ENCODE data around the gene APEH. TPM values are rescaled to one million over a fixed set of nuclear protein-coding genes. Genes with fewer than 3 reads are reported as not detected.

The APEH gene
- total RNA-seq, 1 experiment from 2014 or later: 97.9 TPM

DNA sequence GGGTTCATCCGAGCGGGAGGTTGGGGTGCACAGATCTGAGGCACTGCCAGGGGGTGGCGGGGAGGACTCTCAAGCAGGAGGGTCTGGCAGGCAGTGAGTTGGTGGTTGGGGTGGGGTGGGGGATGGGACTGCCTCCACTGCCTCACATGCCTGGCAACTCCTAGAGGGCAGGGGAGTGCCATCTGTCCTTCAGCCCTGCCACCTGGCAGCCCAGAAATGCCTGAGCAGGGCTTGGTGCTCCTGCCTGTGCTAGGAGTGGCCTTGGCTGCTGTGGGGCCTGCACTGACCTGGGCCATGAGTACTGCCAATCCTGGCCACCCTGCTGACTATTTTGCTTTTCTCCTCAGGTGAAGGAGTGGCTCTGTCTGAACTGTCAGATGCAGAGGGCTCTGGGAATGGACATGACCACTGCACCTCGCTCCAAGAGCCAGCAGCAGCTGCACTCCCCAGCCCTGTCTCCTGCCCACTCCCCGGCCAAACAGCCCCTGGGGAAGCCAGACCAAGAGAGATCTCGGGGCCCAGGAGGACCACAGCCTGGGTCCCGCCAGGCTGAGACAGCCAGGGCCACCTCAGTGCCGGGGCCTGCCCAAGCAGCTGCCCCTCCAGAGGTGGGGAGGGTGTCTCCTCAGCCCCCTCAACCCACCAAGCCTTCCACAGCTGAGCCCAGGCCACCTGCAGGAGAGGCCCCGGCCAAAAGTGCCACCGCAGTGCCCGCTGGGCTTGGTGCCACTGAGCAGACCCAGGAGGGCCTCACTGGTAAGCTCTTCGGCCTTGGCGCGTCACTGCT, 32.0 kb upstream of the APEH start:
- Histone ChIP-seq H3K4me1 (replicated peaks) (peaks cover 7% of the 10 kb centered on the region), H3K36me3 (no peaks in the 10 kb centered on the region), H3K27me3 (replicated peaks) (no peaks in the 10 kb centered on the region), H3K9me3 (replicated peaks) (no peaks in the 10 kb centered on the region), H3K27ac (no peak overlapping the region), H3K4me3 (no peak overlapping the region)
- DNase-seq (ENCODE audit: low read depth in 1 of 2, low spot score in 2 of 2): no peak

DNA sequence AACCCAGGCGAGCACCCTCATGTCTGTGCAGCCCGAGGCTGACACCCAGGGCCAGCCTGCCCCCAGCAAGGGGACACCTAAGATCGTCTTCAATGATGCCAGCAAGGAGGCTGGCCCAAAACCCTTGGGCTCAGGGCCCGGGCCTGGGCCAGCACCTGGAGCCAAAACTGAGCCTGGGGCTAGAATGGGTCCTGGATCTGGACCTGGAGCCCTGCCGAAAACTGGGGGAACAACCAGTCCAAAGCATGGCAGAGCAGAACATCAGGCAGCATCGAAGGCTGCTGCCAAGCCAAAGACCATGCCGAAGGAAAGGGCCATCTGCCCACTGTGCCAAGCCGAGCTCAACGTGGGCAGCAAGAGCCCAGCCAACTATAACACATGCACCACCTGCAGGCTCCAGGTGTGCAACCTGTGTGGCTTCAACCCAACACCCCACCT, 31.4 kb upstream of the APEH start:
- H3K27ac ChIP-seq: no peak overlapping the region
- H3K36me3 ChIP-seq: no peaks in the 10 kb centered on the region
- no peaks in the 10 kb centered on the region for H3K27me3 ChIP-seq (replicated peaks)
- no peak for DNase-seq (ENCODE audit: low read depth in 1 of 2, low spot score in 2 of 2)
- H3K4me3 ChIP-seq: no peak overlapping the region
- no peaks in the 10 kb centered on the region for H3K9me3 ChIP-seq (replicated peaks)
- peaks cover 7% of the 10 kb centered on the region for H3K4me1 ChIP-seq (replicated peaks)

DNA sequence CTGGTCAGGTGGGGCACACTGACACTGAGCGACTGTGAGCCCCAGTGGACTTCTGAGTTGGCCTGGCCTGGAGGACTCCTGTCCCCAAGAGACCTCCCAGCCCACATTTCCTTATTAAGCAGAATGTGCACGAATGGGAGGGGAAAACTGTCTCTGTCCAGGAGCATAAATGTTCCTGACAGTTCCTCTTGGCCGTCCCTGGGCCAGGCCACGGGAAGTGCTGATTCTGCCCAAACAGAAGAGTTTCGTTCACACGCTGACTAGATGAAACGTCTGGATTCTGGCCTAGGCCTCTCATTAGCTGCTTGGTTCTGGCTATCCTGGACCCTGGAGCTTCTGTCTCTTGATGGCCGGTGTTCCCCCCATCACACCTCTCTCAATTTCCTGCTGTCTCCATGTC, 29.5 kb upstream of the APEH start:
- Histone ChIP-seq H3K36me3 (no peaks in the 10 kb centered on the region), H3K4me1 (replicated peaks) (no peaks in the 10 kb centered on the region), H3K27me3 (replicated peaks) (no peaks in the 10 kb centered on the region), H3K4me3 (no peak overlapping the region), H3K27ac (no peak overlapping the region), H3K9me3 (replicated peaks) (no peaks in the 10 kb centered on the region)
- DNase-seq (ENCODE audit: low read depth in 1 of 2, low spot score in 2 of 2): no peak

DNA sequence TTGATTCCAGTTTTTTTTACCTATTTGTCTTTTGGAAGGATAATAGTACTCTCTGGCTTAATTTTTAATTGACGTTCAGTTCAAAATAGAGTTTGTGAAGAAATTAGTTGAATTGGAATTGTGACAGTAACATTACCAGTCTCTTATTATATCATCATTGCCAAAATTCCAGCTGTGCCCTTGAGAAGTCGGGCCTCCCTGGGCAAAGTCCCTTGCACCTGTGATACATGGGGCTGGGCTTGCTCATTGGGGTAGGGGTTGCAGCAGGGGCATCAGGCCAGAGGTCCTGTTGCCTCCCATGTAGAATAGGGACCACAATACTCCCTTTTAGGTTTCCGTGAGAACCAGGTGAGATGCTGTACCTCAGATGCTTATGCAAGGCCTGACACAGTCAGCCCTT, 27.9 kb upstream of the APEH start:
- DNase-seq (ENCODE audit: low read depth in 1 of 2, low spot score in 2 of 2): no peak
- Histone ChIP-seq H3K4me1 (replicated peaks) (no peaks in the 10 kb centered on the region), H3K27ac (no peak overlapping the region), H3K9me3 (replicated peaks) (no peaks in the 10 kb centered on the region), H3K4me3 (no peak overlapping the region), H3K27me3 (replicated peaks) (no peaks in the 10 kb centered on the region), H3K36me3 (no peaks in the 10 kb centered on the region)

DNA sequence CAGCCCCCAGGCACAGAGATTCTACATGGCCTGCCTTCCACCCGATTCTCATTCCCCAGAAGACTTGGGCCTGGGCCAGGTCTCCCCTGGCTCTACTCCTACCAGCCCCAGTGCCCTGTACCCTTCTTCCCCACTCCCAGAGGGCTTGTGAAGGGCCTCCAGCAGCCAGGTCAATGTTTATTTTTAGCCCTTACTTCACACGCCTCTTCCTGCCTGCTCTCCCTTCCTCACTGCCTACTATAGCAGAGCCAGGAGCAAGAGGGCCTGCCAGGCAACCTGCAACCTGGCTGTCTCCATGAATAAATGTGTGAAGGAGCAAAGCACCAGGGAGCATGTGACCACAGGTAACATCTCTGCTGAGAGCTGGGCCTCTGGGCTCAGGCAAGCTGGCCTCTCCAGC, 26.4 kb upstream of the APEH start:
- Histone ChIP-seq H3K27me3 (replicated peaks) (no peaks in the 10 kb centered on the region), H3K36me3 (no peaks in the 10 kb centered on the region), H3K27ac (no peak overlapping the region), H3K4me3 (no peak overlapping the region), H3K4me1 (replicated peaks) (no peaks in the 10 kb centered on the region), H3K9me3 (replicated peaks) (no peaks in the 10 kb centered on the region)
- DNase-seq (ENCODE audit: low read depth in 1 of 2, low spot score in 2 of 2): no peak

DNA sequence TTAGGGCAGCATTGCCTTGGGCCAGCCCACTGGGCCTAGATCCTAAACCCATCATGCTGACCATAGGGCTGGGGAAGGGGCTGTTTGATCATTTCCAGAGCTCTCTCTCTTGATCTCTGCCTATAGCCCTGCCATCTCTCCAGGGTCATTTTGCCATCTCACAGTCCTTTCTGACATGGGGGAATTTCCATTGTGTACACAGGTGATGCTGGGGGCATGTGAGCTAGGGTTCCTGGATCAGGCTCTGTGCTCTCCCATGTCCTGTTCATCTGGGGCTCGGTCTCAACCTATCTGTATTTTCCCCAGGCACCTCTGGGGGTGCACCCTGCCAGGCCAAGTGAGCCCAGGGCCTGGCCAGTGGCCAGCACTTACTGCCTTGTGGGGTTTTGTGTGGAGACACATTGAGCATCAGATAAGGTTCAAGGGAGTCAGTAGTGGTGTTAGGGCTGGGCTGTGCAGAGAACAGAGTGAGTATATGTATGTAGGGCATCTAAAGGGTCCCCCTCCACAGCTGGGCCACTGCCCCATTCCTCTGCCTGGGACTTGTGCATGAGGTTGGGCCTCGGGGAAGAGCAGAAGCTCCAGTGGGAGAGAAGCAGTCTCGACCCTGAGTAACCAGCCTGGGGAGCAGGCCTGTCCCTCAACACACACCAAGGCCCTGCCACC, 25.7 kb upstream of the APEH start:
- DNase-seq (ENCODE audit: low read depth in 1 of 2, low spot score in 2 of 2): no peak
- Histone ChIP-seq H3K27me3 (replicated peaks) (no peaks in the 10 kb centered on the region), H3K36me3 (no peaks in the 10 kb centered on the region), H3K27ac (no peak overlapping the region), H3K9me3 (replicated peaks) (no peaks in the 10 kb centered on the region), H3K4me1 (replicated peaks) (no peaks in the 10 kb centered on the region), H3K4me3 (no peak overlapping the region)

DNA sequence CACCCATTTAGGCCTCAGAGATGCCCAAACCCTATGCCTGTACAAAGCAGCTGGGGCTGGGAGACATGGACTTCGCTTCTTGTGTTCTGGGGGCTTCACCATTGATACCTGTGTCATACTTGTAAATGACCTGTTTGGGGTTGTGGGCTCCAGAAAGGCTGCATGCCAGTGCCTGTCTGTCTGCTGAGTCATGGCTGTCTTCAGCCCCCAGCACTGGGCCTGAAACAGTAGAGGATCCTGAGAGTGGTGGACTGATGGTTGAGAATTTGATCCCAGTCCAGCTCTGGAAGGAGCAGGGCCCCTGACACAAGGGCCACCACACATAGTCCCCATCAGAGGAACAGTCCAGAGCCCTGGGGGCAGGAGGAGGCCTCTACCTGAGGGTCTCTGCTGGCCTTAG, 24.6 kb upstream of the APEH start:
- DNase-seq (ENCODE audit: low read depth in 1 of 2, low spot score in 2 of 2): no peak
- H3K9me3 ChIP-seq (replicated peaks): no peaks in the 10 kb centered on the region
- H3K4me1 ChIP-seq (replicated peaks): no peaks in the 10 kb centered on the region
- no peaks in the 10 kb centered on the region for H3K36me3 ChIP-seq
- H3K27ac ChIP-seq: no peak overlapping the region
- no peak overlapping the region for H3K4me3 ChIP-seq
- H3K27me3 ChIP-seq (replicated peaks): no peaks in the 10 kb centered on the region

DNA sequence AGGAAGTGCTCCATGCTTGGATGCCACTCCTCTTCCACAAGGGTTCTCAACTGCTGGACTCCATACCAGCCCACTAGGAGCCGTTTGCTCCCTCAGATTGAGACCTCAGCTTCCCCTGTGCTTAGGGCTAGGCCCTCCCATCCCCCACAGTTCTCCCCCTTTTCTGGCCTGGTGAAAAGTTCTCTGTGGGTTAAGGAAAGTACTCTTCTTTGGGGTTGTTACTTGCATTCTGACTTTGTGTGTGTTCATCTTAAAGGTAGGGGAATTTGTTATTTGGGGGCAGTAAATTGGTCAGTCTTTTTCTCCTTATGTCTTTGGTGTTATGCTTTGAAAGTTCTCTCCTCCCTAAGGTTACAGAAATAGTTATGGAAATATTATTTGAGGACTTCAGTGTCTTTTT, 24.0 kb upstream of the APEH start:
- no peaks in the 10 kb centered on the region for H3K27me3 ChIP-seq (replicated peaks)
- no peaks in the 10 kb centered on the region for H3K9me3 ChIP-seq (replicated peaks)
- DNase-seq (ENCODE audit: low read depth in 1 of 2, low spot score in 2 of 2): no peak
- no peaks in the 10 kb centered on the region for H3K36me3 ChIP-seq
- H3K4me1 ChIP-seq (replicated peaks): no peaks in the 10 kb centered on the region
- no peak overlapping the region for H3K4me3 ChIP-seq
- H3K27ac ChIP-seq: no peak overlapping the region

DNA sequence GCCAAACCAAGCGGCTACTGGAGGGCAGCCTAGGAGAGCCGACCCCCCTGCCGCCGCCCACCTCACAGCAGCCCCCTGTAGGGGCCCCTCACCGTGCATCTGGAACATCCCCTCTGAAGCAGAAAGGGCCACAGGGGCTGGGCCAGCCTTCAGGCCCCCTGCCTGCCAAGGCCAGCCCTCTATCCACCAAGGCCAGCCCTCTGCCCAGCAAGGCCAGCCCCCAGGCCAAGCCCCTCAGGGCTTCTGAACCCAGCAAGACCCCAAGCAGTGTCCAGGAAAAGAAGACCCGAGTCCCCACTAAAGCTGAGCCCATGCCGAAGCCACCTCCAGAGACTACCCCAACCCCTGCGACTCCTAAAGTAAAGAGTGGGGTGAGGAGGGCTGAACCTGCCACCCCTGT, 23.5 kb upstream of the APEH start:
- Histone ChIP-seq H3K36me3 (no peaks in the 10 kb centered on the region), H3K27me3 (replicated peaks) (no peaks in the 10 kb centered on the region), H3K4me3 (no peak overlapping the region), H3K27ac (no peak overlapping the region), H3K4me1 (replicated peaks) (no peaks in the 10 kb centered on the region), H3K9me3 (replicated peaks) (no peaks in the 10 kb centered on the region)
- DNase-seq (ENCODE audit: low read depth in 1 of 2, low spot score in 2 of 2): no peak

DNA sequence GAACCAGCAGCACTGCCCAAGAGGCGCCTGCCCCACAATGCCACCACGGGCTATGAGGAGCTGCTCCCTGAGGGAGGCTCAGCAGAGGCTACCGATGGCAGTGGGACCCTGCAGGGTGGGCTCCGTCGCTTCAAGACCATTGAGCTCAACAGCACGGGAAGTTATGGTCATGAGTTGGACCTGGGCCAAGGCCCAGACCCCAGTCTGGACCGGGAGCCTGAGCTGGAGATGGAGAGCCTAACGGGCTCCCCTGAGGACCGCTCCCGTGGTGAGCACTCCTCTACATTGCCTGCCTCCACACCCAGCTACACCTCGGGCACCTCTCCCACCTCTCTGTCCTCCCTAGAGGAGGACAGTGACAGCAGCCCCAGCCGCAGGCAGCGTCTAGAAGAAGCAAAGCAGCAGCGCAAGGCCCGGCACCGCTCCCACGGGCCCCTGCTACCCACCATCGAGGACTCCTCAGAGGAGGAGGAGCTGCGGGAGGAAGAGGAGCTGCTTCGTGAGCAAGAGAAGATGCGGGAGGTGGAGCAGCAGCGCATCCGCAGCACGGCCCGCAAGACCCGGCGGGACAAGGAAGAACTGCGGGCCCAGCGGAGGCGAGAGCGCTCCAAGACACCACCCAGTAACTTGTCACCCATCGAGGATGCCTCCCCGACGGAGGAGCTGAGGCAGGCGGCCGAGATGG, 21.8 kb upstream of the APEH start:
- Histone ChIP-seq H3K9me3 (replicated peaks) (no peaks in the 10 kb centered on the region), H3K4me1 (replicated peaks) (no peaks in the 10 kb centered on the region), H3K27me3 (replicated peaks) (no peaks in the 10 kb centered on the region), H3K36me3 (no peaks in the 10 kb centered on the region), H3K4me3 (no peak overlapping the region), H3K27ac (no peak overlapping the region)
- no peak for DNase-seq (ENCODE audit: low read depth in 1 of 2, low spot score in 2 of 2)

DNA sequence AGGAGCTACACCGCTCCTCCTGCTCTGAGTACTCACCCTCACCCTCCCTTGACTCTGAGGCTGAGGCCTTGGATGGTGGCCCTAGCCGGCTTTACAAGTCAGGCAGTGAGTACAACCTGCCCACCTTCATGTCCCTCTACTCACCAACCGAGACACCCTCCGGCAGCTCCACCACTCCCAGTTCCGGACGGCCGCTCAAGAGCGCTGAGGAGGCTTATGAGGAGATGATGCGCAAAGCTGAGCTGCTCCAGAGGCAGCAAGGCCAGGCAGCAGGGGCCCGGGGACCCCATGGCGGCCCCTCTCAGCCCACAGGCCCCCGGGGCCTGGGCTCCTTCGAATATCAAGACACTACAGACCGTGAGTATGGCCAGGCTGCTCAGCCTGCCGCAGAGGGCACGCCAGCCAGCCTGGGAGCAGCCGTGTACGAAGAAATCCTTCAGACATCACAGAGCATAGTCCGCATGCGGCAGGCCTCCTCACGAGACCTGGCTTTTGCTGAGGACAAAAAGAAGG, 21.2 kb upstream of the APEH start:
- Histone ChIP-seq H3K27me3 (replicated peaks) (no peaks in the 10 kb centered on the region), H3K27ac (no peak overlapping the region), H3K9me3 (replicated peaks) (no peaks in the 10 kb centered on the region), H3K4me3 (no peak overlapping the region), H3K4me1 (replicated peaks) (no peaks in the 10 kb centered on the region), H3K36me3 (no peaks in the 10 kb centered on the region)
- no peak for DNase-seq (ENCODE audit: low read depth in 1 of 2, low spot score in 2 of 2)

DNA sequence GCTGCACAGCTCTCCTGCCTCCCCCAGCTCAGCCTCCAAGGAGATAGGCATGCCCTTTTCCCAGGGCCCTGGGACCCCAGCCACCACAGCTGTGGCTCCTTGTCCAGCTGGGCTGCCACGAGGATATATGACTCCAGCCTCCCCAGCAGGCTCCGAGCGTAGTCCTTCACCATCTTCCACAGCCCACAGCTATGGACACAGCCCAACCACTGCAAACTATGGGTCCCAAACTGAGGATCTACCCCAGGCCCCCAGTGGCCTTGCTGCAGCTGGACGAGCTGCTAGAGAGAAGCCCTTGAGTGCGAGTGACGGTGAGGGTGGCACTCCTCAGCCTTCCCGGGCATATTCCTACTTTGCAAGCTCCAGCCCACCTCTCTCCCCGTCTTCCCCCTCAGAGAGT, 20.5 kb upstream of the APEH start:
- Histone ChIP-seq H3K4me3 (no peak overlapping the region), H3K27me3 (replicated peaks) (no peaks in the 10 kb centered on the region)

DNA sequence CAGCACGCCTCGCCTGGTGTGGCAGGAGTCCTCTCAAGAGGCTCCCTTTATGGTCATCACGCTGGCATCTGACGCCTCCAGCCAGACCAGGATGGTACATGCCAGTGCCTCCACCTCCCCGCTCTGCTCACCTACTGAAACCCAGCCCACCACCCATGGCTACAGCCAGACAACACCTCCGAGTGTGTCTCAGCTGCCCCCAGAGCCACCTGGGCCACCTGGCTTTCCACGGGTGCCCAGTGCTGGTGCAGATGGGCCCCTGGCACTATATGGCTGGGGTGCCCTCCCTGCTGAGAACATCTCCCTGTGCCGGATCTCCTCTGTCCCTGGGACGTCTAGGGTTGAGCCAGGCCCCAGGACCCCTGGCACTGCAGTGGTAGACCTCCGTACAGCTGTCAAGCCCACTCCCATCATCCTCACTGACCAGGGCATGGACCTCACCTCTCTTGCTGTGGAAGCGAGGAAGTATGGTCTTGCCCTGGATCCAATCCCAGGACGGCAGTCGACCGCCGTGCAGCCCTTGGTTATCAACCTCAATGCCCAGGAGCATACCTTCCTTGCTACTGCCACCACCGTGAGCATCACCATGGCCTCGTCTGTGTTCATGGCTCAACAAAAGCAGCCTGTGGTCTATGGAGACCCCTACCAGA, 19.9 kb upstream of the APEH start:
- H3K27ac ChIP-seq: no peak overlapping the region
- no peak overlapping the region for H3K4me3 ChIP-seq
- no peaks in the 10 kb centered on the region for H3K36me3 ChIP-seq
- no peaks in the 10 kb centered on the region for H3K27me3 ChIP-seq (replicated peaks)
- no peaks in the 10 kb centered on the region for H3K9me3 ChIP-seq (replicated peaks)
- DNase-seq (ENCODE audit: low read depth in 1 of 2, low spot score in 2 of 2): no peak
- H3K4me1 ChIP-seq (replicated peaks): no peaks in the 10 kb centered on the region

More for the DNA sequence above, 20.5 kb upstream of the APEH start:
- DNase-seq (ENCODE audit: low read depth in 1 of 2, low spot score in 2 of 2): no peak
- no peaks in the 10 kb centered on the region for H3K9me3 ChIP-seq (replicated peaks)
- H3K36me3 ChIP-seq: no peaks in the 10 kb centered on the region
- no peaks in the 10 kb centered on the region for H3K4me1 ChIP-seq (replicated peaks)
- H3K27ac ChIP-seq: no peak overlapping the region

Measured in SJSA1 (cell line).